ENCODE data around the gene LCN15.
"Not testable (repeated sequence)": the region's sequence is repeated elsewhere in the genome, so short reads cannot be mapped to it uniquely, and the experiment has no call there.

LCN15 gene

DNA sequence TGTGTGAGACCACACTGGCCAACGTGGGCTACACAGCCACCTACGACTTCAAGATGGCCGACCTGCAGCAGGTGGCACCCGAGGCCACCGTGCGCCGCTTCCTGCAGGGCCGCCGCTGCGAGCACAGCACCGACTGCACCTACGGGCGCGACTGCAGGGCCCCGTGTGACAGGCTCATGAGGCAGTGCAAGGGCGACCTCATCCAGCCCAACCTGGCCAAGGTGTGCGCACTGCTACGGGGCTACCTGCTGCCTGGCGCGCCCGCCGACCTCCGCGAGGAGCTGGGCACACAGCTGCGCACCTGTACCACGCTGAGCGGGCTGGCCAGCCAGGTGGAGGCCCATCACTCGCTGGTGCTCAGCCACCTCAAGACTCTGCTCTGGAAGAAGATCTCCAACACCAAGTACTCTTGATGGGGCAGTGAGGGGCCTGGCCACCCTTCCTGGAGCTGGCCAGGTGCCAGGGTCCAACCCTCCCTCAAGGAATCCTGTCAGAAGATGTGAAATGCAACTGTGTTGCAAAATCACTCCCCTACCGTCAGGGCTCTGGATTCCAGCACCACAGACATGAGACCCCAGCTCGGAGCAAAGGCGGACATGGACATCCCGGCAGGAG lies 40.8 kb downstream of the LCN15 start:
- no peak for DNase-seq (ENCODE audit: low read depth in 4 of 4, low spot score in 1 of 4)

DNA sequence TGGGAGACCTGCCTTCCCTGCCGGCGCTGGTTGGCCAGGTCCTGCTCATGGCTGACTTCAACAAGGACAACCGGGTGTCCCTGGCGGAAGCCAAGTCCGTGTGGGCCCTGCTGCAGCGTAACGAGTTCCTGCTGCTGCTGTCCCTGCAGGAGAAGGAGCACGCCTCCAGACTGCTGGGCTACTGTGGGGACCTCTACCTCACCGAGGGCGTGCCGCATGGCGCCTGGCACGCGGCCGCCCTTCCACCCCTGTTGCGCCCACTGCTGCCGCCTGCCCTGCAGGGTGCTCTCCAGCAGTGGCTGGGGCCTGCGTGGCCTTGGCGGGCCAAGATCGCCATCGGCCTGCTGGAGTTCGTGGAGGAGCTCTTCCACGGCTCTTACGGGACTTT lies 41.4 kb downstream of the LCN15 start:
- no peak for DNase-seq (ENCODE audit: low read depth in 4 of 4, low spot score in 1 of 4)

DNA sequence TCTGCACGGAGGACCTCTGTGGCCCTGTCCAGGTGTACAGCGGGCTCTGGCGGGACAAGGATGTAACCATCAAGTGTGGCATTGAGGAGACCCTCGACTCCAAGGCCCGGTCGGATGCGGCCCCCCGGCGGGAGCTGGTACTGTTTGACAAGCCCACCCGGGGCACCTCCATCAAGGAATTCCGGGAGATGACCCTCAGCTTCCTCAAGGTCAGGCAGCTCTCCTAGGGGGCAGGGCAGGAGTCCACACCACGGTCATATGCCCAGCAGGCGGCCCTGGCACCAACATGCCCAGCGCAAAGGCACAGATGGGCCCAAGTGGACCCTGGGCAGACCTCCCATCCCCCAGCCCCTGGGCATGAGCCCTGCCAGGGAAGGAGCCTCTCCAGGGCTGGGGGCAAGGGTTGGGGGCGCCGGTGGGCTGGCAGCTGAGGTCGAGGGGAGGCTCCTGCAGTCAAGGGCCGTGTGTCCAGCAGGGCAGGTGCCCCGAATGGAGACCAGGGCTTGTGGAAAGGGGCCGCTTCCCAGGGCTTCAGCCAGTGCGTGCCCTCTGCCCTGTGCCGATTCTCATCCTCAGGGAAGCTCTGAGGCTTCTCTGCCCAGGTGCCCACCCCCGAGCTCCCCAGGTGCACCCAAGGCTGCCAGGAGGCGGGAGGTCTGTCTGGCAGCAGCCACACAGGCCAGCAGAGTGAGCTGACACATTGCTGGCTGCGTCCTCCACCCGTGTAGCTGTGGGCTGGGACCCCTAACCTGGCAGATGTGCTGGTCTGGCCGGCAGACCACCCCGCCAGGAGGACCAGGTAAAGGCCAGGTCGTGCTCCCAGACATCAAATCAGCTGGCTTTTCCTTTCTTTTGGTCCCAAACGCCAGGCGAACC lies 42.0 kb downstream of the LCN15 start:
- DNase-seq (ENCODE audit: low read depth in 4 of 4, low spot score in 1 of 4), result no peak

DNA sequence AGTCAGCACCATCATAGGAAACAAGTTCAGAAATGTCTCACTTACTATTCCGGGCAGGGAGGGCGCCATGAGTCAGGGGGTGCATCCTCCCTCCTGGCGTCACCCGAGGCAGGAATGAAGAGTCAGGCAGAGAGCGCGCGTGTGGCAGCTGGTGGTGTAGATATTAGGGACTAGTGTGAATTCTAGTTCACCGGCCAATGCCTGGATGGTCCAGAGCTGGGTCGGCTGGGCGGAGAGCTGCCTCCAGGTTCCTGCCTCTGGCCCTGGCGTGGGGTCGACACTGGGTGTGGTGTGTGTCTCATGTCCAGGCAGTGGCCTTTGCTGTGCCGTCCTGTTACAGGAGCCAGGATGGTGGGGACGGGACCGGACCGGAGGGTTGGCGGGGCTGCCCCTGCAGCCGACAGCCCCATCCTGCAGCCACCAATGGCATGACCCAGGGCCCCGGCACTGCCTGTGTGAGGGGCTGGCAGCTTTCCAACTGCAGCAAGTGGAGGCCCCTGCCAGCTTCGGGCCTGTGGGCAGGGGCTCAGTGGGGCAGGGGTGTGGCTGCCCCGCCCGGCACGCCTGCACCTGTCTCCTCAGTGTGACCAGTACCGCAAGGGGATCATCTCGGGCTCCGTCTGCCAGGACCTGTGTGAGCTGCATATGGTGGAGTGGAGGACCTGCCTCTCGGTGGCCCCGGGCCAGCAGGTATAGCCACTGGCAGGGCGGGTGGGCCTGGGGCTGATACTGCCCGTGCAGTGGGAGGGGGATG lies 42.8 kb downstream of the LCN15 start:
- DNase-seq (ENCODE audit: low read depth in 4 of 4, low spot score in 1 of 4), result no peak

DNA sequence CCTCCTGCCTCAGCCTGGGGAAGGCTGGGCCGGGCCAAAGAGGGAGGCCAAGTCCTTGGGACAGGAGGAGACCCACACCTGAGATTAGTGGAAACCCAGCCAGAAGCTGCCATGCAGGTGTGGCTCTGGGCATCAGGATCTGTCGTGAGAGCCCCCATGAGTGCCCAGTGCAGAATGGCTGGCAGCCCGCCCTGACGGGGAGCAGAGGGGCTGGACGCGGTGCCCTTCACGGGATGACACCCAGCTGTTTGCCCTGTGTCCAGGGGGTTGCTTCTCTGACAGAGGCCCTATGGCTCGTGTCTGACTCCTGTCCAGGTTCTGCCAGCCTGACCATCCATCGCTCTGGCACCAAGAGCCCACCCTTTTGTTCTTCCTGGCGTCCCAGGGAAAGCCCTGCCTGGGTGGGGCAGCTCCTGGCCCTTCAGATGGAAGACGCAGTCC lies 43.4 kb downstream of the LCN15 start:
- no peak for DNase-seq (ENCODE audit: low read depth in 4 of 4, low spot score in 1 of 4)

DNA sequence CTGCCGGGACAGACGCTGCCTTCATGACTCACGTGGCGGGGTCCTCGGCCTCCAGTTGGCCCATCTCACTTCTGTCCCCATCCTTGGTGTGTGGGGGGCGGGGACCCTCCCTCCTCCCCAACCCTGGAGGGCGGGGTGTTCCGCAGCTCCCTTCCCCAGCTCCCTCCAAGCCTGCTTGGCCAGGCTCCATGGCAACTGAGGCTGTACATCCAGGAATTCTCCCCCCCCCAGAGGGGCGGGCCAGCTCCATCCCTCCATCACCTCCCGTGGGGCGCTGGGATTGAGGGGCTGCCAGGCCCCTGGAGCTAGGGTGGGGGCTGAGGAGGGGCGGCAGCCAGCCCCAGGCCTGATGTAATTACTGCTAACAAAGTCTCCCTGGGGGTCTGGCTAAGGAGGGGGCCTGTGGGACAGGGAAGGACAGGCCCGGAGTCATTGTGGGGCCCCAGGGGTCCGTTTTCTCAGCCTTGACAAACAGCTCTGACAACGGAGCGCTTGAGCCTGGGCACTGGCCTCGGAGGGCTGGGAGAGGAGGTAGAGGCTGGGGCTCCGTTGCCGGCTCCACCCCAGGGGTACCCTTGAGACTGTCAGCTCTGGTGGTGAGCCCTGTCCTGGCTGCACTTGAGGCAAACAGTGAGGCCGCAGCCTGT lies 43.9 kb downstream of the LCN15 start:
- DNase-seq (ENCODE audit: low read depth in 4 of 4, low spot score in 1 of 4), result no peak

DNA sequence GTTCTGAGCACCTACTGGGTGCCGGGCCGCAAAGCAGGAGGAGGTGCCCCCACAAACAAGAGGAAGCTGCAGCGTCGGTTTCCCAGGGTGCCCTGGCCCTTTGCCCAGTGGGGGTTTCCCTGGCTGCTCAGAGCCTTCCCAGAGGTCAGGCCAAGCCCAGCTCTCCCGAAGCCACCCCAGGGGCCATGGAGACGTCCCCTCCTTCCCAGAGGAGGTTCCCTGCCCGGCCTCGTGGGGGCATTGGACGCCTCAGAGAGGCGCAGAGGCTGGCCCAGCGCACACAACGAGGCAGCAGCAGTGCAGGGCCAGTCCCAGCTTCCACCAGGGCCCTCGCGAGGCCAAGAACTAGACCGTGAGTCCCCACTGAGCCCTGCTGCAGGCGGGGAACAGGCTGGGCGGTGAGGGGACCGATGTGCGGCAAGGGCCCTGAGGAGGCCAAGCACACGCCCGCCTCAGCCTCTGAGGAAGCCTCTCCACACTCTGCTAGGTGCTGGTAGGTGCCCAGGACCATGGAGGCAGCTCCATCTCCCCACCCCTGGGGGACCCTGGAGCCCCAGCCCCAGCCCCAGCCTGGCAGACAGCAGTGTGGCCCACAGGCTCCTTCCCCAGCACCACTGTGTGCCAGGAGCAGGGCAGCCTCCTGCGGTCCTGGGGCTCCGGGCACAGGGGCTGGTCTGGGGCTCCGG lies 45.0 kb downstream of the LCN15 start:
- no peak for DNase-seq (ENCODE audit: low read depth in 4 of 4, low spot score in 1 of 4)

DNA sequence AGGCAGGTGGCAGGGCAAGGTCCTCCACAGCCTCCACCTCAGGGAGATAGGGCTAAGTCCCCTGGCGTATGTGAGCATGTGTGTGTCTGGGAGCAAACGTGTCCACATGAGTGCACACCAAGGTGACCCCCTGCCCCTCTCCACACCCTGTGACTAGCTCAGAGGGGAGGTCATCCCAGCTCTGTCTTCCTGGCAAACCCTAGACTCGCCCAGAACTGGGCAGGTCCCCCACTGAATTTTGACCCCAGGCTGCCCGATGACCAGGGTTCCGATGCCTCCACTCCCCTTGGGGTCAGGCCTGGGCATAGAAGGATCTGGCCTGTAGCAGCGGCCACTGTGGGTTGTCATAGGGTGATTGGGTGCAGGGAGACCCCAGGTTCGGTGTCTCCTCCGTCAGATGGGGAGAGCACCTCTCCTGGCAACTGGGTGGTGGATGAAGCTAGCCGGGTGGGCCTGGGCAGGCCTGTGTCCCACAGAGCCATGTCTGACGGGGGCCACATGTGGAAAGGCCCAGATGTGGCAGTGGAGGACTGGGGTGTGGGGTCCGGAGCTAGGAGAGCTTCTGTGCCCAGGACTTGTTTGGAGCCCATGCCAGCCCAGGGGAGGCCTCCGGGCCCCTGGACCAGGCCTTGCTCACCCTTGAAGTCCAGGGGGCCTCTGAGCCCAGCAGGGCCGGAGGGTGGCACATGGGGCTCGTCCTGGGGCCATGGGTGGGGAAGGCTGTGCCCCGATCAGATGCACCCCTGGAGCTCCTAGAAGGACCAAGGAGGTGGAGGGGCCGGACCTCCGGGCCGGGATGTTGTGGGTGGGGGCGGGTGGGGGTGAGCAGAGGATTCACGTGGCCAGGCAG lies 45.7 kb downstream of the LCN15 start:
- DNase-seq (ENCODE audit: low read depth in 4 of 4, low spot score in 1 of 4), result no peak

DNA sequence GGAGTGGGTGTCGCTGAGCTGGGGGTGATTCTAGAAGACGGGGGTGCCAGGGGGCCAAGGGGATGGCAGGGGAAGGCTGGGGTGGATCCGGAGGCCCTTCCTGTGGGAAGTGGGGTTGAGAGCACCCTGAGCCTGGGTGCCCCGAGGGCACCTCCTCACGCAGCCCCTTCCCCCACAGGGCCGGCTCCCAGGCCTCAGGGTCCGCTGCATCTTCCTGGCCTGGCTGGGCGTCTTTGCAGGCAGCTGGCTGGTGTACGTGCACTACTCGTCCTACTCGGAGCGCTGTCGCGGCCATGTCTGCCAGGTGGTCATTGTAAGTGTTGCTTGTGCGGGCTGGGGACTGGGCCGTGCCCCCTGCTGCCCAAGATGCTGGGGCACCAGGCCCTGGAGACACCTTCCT lies 46.9 kb downstream of the LCN15 start:
- DNase-seq (ENCODE audit: low read depth in 4 of 4, low spot score in 1 of 4), result no peak

DNA sequence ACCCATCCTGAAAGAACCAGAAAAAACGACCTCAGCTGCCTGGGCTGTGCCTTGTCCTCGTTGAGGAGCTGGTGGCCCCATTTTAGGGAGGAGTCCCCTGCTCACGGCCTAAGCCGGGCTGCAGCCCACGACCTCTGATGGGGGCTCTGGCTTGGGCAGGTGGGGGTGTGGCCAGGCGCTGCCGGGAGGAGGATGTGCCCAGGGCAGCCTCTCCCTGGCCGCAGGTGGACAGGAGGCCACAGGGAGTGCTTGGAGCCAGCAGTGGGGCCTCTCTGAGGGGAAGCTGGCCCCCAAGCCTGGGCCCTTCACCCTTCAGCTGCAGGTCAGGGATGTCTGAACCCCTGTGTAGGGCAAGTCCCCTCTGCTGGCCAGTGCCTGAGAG lies 49.4 kb downstream of the LCN15 start:
- DNase-seq (ENCODE audit: low read depth in 4 of 4, low spot score in 1 of 4), result no peak

DNA sequence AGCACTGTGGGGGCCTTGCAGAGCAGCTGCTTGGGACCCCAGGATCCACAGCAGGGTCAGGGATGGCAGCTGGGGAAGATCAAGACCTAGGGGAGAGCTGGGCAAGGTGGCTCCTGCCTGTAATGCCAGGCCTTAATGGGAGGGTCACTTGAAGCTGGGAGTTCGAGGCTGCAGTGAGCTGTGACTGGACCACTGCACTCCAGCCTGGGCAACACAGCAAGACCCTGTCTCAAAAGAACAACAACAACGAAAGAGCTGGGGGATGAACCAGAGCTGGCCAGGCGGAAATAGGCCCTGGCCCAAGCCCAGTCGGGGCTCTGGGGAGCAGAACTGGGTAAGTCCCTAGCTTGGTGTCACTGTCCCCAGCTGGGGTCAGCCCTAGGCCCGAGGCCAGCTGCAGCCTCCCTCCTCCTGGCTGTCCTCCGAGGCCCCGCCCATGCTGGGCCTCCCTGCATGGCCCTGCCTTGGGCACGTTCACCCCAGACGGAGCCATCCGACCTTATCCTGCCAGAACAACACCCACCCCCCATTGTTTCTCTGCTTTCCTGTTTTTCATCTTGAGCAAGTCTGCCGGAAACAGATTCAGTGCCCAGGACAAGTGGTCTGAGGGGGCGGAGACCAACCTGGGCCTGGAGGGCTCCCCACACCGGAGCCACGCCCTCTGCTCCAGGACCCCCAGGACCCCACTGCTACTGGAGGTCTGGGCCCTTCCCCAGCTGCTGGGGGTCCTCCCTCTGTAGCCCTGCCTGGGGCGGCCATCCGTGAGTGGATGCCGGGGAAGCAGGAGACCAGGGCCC lies 50.0 kb downstream of the LCN15 start:
- no peak for DNase-seq (ENCODE audit: low read depth in 4 of 4, low spot score in 1 of 4)

DNA sequence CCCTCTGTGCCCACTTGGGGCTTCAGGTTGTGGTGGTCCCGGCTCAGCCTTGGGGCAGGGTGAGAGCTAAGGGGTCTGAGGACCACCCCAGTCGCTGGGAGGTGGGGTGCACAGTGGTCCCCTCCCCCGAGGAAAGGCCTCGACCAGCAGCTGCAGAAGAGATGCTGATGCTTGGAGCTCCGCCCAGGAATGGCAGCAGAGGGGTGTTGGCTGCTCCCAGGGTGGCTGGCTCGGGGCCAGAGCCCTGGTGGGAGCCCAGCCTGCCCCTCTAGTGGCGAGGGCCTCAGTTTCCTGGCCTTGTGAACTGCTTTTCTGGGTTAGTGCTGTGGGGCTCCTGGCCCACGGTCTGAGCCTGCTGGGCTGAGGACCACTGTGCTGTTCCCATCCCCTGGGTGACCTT lies 50.8 kb downstream of the LCN15 start:
- DNase-seq (ENCODE audit: low read depth in 4 of 4, low spot score in 1 of 4), result no peak

DNA sequence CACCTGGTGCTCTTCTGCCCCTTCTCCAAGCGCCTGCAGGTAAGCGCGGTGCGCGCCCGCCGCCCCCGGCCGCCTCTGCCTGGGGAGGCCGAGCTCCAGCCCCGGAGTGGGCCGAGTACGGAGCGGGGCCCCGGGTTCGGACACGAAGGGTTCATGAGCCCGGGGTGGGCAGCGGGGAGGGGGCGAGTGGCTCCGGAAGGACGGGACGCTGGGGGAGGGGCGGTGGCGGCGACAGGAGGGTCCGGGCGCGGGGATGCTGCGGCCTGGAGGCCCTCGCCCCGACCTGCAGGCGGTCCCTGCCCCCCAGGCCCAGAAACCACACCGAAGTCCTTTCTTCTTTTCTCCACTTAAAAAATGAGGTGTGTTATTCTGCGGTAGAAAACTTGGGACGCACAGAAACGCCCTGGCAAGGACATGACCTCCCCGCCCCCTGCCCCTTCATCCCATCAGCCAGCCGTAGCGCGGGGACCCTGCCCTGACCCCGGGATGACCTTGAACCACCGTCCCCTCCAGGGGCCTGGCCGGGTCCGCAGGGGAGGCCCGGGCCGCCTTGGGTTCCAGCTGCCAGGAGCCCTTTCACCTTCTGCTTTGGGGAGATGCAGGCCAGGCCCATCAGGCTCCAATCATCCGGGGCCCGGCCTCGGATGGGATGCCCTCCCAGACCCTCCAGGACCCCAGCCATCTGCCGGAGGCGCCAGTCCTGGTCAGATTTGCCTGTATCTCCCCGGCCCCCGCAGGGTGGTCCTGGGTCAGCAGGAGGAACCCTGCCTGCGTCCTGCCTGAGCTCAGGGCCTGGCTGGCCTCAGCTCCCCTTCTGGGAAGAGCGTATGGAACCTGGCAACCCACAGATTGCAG lies 51.4 kb downstream of the LCN15 start:
- DNase-seq (ENCODE audit: low read depth in 4 of 4, low spot score in 1 of 4), result no peak

DNA sequence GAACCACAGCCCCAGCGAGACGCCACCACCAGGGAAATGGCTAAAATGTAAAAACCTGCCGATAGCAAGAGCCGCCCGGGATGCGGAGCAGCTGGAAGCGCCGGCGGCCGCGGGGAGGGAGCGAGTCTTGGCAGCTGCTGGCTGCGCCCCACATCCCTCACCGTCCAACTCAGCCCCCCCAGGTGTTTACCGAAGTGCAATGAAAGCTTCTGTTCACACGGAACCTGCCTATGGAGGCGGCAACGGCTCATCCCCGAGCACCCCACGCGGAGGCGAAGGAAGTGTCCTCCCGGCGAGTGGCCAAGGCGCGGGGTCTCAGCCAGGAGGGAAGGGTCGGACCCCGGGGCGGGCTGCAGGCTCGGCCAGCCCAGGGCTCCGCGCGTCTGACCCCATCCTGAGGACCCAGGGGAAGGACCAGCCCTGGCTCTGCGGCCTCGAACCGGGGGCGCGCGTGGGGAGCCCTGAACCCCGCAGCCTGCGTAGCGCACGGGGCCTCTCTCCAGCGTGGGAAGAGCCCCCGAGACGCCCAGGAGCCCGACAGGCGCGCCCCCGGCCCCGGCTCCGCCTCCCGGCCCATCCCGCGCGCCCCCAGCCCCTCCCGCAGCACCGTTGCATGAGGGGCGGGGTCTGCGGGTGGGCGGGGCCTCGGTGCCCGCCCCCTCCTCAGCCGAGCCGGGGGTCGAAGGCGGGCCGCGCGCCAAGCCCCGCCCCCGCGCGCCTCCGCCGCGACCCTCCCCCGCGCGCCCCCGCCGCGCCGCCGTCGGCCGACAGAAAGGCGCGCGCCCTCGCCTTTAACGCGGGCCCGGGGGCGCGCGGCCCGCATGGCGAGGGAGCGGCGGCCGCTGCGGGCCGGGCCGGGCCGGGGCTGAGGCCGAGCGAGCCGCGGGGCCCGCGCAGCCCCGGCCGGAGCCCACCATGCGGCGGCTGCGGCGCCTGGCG lies 52.3 kb downstream of the LCN15 start, which contains the start of gene DIPK1B:
Gene DIPK1B (plus strand): TSS at position 822 of the 939 bp plus-strand sequence. CDS start 94 bp downstream, at position 916.
- no peak for DNase-seq (ENCODE audit: low read depth in 4 of 4, low spot score in 1 of 4)

DNA sequence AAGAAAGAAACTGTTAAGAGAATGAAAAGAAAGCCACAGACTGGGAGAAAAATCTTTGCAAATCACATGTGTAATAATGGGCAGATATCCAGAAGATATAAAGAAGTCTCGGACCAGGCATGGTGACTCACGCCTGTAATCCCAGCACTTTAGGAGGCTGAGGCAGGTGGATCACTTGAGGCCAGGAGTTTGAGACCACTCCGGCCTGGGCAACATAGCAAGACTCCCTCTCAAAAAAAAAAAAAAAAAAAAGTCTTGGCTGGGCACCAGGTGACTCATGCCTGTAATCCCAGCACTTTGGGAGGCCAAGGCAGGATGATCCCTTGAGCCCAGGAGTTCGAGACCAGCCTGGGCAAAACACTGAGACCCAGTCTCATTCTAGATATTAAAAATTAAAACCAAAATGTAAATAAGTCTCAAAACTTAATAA lies 53.1 kb downstream of the LCN15 start:
- DNase-seq (ENCODE audit: low read depth in 4 of 4, low spot score in 1 of 4), result not testable (repeated sequence)

DNA sequence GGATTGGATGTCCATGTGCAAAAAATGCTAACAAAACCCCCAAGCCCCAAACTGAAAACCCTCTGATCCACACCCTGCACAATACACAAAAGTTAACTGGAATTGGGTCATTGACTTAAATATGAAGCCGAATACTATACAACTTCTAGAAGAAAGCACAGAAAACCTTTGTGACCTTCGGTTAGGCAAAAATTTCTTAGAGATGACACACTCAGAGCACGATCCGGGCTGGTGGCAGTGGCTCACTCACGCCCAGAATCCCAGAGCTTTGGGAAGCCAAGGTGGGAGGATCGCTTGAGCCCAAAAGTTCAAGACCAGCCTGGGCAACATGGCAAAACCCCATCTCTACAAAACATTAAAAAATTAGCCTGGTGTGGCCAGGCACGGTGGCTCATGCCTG lies 53.8 kb downstream of the LCN15 start:
- DNase-seq (ENCODE audit: low read depth in 4 of 4, low spot score in 1 of 4), result no peak
